GOT3 (cell line): ENCODE data around the gene MRPL51.
"Not testable (repeated sequence)": the region's sequence is repeated elsewhere in the genome, so short reads cannot be mapped to it uniquely, and the experiment has no call there.

Experiments used
- DNase-seq: peaks from one replicate; lab custom pipeline; 2025; ENCODE audit warnings: mixed read lengths; lab: John Stamatoyannopoulos, UW

The MRPL51 gene

GRCh38 chr12:6532051-6532926 lies 39.2 kb upstream of the MRPL51 start:
- DNase-seq, result peak; percentile 80

GRCh38 chr12:6530576-6531260 lies 37.7 kb upstream of the MRPL51 start:
- DNase-seq, result no peak

GRCh38 chr12:6529291-6529737 lies 36.3 kb upstream of the MRPL51 start:
- no peak for DNase-seq

- no peak for DNase-seq
Measured at GRCh38 chr12:6528539-6529235, 35.6 kb upstream of the MRPL51 start.

- no peak for DNase-seq
Measured at GRCh38 chr12:6527711-6528110, 34.6 kb upstream of the MRPL51 start.

GRCh38 chr12:6526766-6527525 lies 33.9 kb upstream of the MRPL51 start:
- no peak for DNase-seq

- DNase-seq, result no peak
Measured at GRCh38 chr12:6526201-6526600, 33.1 kb upstream of the MRPL51 start.

- DNase-seq, result no peak
Measured at GRCh38 chr12:6524648-6525047, 31.6 kb upstream of the MRPL51 start.

- DNase-seq, result no peak
Measured at GRCh38 chr12:6523708-6524107, 30.6 kb upstream of the MRPL51 start.

- DNase-seq, result no peak
Measured at GRCh38 chr12:6522193-6522592, 29.1 kb upstream of the MRPL51 start.

- DNase-seq, result no peak
Measured at GRCh38 chr12:6520186-6520585, 27.1 kb upstream of the MRPL51 start.

GRCh38 chr12:6508087-6508486 lies 15.0 kb upstream of the MRPL51 start:
- DNase-seq, result no peak

GRCh38 chr12:6507102-6507998 lies 14.3 kb upstream of the MRPL51 start:
- DNase-seq, result no peak

GRCh38 chr12:6500466-6500865 lies 7.4 kb upstream of the MRPL51 start:
- no peak for DNase-seq

GRCh38 chr12:6497291-6497690 lies 4.2 kb upstream of the MRPL51 start:
- not testable (repeated sequence) for DNase-seq

- DNase-seq, result no peak
Measured at GRCh38 chr12:6494968-6495367, 1.9 kb upstream of the MRPL51 start.

- DNase-seq, result no peak
Measured at GRCh38 chr12:6494258-6494743, 1.2 kb upstream of the MRPL51 start.

- peak; percentile 74 for DNase-seq
Measured at GRCh38 chr12:6493497-6494257, 615 bp upstream of the MRPL51 start, which contains the start of gene NCAPD2. Gene NCAPD2 (plus strand): TSS chr12:6494102. CDS start chr12:6495099, 997 bp downstream.

- DNase-seq, result not testable (repeated sequence)
Measured at GRCh38 chr12:6490673-6491072, 2.4 kb downstream of the MRPL51 start.

- no peak for DNase-seq
Measured at GRCh38 chr12:6489449-6489848, 3.6 kb downstream of the MRPL51 start.
